ENCODE data around the gene GALNT16.
"Not testable (repeated sequence)": the region's sequence is repeated elsewhere in the genome, so short reads cannot be mapped to it uniquely, and the experiment has no call there.

Gene GALNT16

DNA sequence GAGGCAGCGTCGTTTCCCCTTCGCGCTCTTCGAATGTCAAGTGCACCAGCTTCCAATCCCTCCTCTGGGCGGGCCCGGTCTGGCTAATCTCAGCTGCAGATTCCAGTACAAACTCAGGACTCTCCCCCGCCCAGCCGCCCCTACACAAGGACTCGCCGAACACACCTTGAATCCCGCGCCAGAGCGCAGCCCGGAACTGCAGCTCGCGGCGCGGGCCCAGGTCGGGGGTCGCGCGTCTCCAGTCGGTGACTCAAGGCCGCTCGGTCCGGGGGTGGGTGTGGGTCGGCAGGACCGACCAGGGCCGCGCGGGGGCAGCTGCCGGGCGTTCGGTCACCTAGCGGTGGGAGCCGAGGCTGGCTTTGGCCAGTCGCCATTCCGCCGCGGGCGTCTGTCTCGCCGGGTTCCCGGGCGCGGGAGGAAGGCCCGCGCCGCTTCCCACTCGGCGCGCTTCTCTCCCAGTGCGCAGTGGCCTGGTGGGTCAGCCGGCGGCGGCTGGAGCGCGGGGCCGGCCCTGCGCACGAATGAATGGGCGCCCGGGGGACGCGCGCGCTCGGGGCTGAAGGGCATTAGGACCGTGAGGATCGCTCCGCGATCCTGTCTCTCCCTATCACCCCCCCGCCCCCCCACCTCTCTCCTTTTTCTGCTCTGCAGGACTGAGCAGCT is at the start of gene GALNT16:
Gene GALNT16, plus strand, starts transcription at position 632 of the 663 bp plus-strand sequence. CDS start 133 bp downstream, outside the sequence.
- no peak within 1 kb of the TSS for H3K4me2 ChIP-seq (ENCODE audit: low read depth, low read length, poor library complexity, severe bottlenecking)

GRCh38 chr14:69214393-69214792 is 45.6 kb upstream of the GALNT16 start:
- no peaks in the 10 kb centered on the region for H3K79me2 ChIP-seq (ENCODE audit: insufficient read depth, low read length)
- no peak overlapping the region for H3K9ac ChIP-seq (ENCODE audit: low read depth, low read length, poor library complexity, severe bottlenecking)
- H3F3A ChIP-seq (ENCODE audit: low read depth) = no peaks in the 10 kb centered on the region
- H3K4me3 ChIP-seq (ENCODE audit: low read length, poor library complexity, severe bottlenecking) = no peak overlapping the region
- H3K27me3 ChIP-seq (ENCODE audit: insufficient read depth, low read length, poor library complexity, severe bottlenecking) = no peaks in the 10 kb centered on the region
- no peaks in the 10 kb centered on the region for H3K9me2 ChIP-seq (replicated peaks; ENCODE audit: low read depth, low read length)
- no peaks in the 10 kb centered on the region for H3K4me1 ChIP-seq (ENCODE audit: insufficient read depth, low read length, poor library complexity, severe bottlenecking)
- H4K20me1 ChIP-seq (ENCODE audit: insufficient read depth, low read length, poor library complexity, severe bottlenecking) = no peaks in the 10 kb centered on the region
- no peaks in the 10 kb centered on the region for H3K9me3 ChIP-seq (ENCODE audit: insufficient read depth, low read depth, low read length)
- no peak overlapping the region for H2AFZ ChIP-seq (ENCODE audit: low read length)
- no peak for TF ChIP-seq EZH2phosphoT487 (IDR thresholded peaks at IDR 0.05; ENCODE audit: borderline replicate concordance)
- TF ChIP-seq, protein P1, sequence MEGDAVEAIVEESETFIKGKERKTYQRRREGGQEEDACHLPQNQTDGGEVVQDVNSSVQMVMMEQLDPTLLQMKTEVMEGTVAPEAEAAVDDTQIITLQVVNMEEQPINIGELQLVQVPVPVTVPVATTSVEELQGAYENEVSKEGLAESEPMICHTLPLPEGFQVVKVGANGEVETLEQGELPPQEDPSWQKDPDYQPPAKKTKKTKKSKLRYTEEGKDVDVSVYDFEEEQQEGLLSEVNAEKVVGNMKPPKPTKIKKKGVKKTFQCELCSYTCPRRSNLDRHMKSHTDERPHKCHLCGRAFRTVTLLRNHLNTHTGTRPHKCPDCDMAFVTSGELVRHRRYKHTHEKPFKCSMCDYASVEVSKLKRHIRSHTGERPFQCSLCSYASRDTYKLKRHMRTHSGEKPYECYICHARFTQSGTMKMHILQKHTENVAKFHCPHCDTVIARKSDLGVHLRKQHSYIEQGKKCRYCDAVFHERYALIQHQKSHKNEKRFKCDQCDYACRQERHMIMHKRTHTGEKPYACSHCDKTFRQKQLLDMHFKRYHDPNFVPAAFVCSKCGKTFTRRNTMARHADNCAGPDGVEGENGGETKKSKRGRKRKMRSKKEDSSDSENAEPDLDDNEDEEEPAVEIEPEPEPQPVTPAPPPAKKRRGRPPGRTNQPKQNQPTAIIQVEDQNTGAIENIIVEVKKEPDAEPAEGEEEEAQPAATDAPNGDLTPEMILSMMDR (conservative IDR thresholded peaks at IDR 0.05; ENCODE audit: low read length) = no peak
- H3K4me2 ChIP-seq (ENCODE audit: low read depth, low read length, poor library complexity, severe bottlenecking) = no peak overlapping the region
- H3K36me3 ChIP-seq (ENCODE audit: insufficient read depth, low read length) = peaks cover 7% of the 10 kb centered on the region; the same call in 1 of the 2 replicates

More for the DNA sequence above, at the start of gene GALNT16:
- H3K9me2 ChIP-seq (replicated peaks; ENCODE audit: low read depth, low read length) = no peaks in the 10 kb centered on the region
- no peaks in the 10 kb centered on the region for H4K20me1 ChIP-seq (ENCODE audit: insufficient read depth, low read length, poor library complexity, severe bottlenecking)
- H3K9ac ChIP-seq (ENCODE audit: low read depth, low read length, poor library complexity, severe bottlenecking) = no peak within 1 kb of the TSS
- H3K27me3 ChIP-seq (ENCODE audit: insufficient read depth, low read length, poor library complexity, severe bottlenecking) = no peaks in the 10 kb centered on the region
- no peaks in the 10 kb centered on the region for H3F3A ChIP-seq (ENCODE audit: low read depth)
- no peaks in the 10 kb centered on the region for H3K36me3 ChIP-seq (ENCODE audit: insufficient read depth, low read length)
- no peaks in the 10 kb centered on the region for H3K9me3 ChIP-seq (ENCODE audit: insufficient read depth, low read depth, low read length)
- H2AFZ ChIP-seq (ENCODE audit: low read length) = no peak within 1 kb of the TSS
- no peaks in the 10 kb centered on the region for H3K4me1 ChIP-seq (ENCODE audit: insufficient read depth, low read length, poor library complexity, severe bottlenecking)
- TF ChIP-seq, protein P1 (conservative IDR thresholded peaks at IDR 0.05; ENCODE audit: low read length) = no peak
- no peak for TF ChIP-seq EZH2phosphoT487 (IDR thresholded peaks at IDR 0.05; ENCODE audit: borderline replicate concordance)
- no peak within 1 kb of the TSS for H3K4me3 ChIP-seq (ENCODE audit: low read length, poor library complexity, severe bottlenecking)
- no peaks in the 10 kb centered on the region for H3K79me2 ChIP-seq (ENCODE audit: insufficient read depth, low read length)

DNA sequence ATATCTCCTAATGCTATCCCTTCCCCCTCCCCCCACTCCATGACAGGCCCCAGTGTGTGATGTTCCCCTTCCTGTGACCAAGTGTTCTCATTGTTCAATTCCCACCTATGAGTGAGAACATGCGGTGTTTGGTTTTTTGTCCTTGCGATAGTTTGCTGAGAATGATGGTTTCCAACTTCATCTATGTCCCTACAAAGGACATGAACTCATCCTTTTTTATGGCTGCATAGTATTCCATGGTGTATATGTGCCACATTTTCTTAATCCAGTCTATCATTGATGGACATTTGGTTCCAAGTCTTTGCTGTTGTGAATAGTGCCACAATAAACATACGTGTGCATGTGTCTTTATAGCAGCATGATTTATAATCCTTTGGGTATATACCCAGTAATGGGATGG is 42.3 kb upstream of the GALNT16 start:
- not testable (repeated sequence) for H3K9ac ChIP-seq (ENCODE audit: low read depth, low read length, poor library complexity, severe bottlenecking); H3K27me3 ChIP-seq (ENCODE audit: insufficient read depth, low read length, poor library complexity, severe bottlenecking); H3K4me1 ChIP-seq (ENCODE audit: insufficient read depth, low read length, poor library complexity, severe bottlenecking); H3F3A ChIP-seq (ENCODE audit: low read depth); H3K9me3 ChIP-seq (ENCODE audit: insufficient read depth, low read depth, low read length); H3K79me2 ChIP-seq (ENCODE audit: insufficient read depth, low read length); H4K20me1 ChIP-seq (ENCODE audit: insufficient read depth, low read length, poor library complexity, severe bottlenecking); H3K4me2 ChIP-seq (ENCODE audit: low read depth, low read length, poor library complexity, severe bottlenecking); H3K36me3 ChIP-seq (ENCODE audit: insufficient read depth, low read length); H3K4me3 ChIP-seq (ENCODE audit: low read length, poor library complexity, severe bottlenecking); H2AFZ ChIP-seq (ENCODE audit: low read length); H3K9me2 ChIP-seq (replicated peaks; ENCODE audit: low read depth, low read length)

DNA sequence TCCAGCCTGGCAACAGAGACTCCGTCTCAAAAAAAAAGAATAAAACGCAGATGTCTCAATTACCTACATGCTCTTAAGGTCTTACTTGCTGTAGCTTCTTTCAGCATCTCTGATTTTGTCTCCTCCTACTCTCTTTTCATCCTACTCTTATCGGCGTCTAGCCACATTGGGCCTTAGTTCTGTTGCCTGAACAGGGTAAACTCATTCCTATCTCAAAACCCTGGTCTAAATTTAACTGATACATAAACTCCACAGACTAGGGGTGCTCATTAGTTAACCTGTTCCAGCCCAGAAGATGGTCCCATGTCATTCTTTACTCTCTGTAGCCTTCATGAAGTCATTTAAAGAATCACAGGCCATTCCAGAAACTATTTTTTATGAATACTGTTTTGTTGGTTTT is 35.0 kb upstream of the GALNT16 start:
- H3K79me2 ChIP-seq (ENCODE audit: insufficient read depth, low read length) = no peaks in the 10 kb centered on the region

More for the DNA sequence above, 35.0 kb upstream of the GALNT16 start:
- Histone ChIP-seq H3F3A (ENCODE audit: low read depth) (no peaks in the 10 kb centered on the region), H3K4me1 (ENCODE audit: insufficient read depth, low read length, poor library complexity, severe bottlenecking) (no peaks in the 10 kb centered on the region), H3K27me3 (ENCODE audit: insufficient read depth, low read length, poor library complexity, severe bottlenecking) (no peaks in the 10 kb centered on the region), H3K9ac (ENCODE audit: low read depth, low read length, poor library complexity, severe bottlenecking) (no peak overlapping the region), H2AFZ (ENCODE audit: low read length) (no peak overlapping the region), H3K9me2 (replicated peaks; ENCODE audit: low read depth, low read length) (no peaks in the 10 kb centered on the region), H3K4me2 (ENCODE audit: low read depth, low read length, poor library complexity, severe bottlenecking) (no peak overlapping the region), H4K20me1 (ENCODE audit: insufficient read depth, low read length, poor library complexity, severe bottlenecking) (no peaks in the 10 kb centered on the region), H3K4me3 (ENCODE audit: low read length, poor library complexity, severe bottlenecking) (no peak overlapping the region), H3K9me3 (ENCODE audit: insufficient read depth, low read depth, low read length) (no peaks in the 10 kb centered on the region), H3K36me3 (ENCODE audit: insufficient read depth, low read length) (no peaks in the 10 kb centered on the region)
- TF ChIP-seq EZH2phosphoT487 (IDR thresholded peaks at IDR 0.05; ENCODE audit: borderline replicate concordance) = no peak
- TF ChIP-seq, protein P1 (conservative IDR thresholded peaks at IDR 0.05; ENCODE audit: low read length) = no peak

Data from Loucy (cell line).